ENCODE data around the gene MDM1. TPM values are rescaled to one million over a fixed set of nuclear protein-coding genes. Genes with fewer than 3 reads are reported as not detected.

MDM1 gene
- total RNA-seq, 2 experiments from 2014 or later = 12.7 to 13.6 TPM

- no peak overlapping the region for H3K4me3 Mint-ChIP-seq
- ATAC-seq = no peak
- no peak for DNase-seq
- intact Hi-C loops (cut with DNase I, micrococcal nuclease) = loop anchor here in 1 of 2 experiments (5.0 kb wide), 1 partner anchor 717 kb away; no protein-coding TSS in a partner anchor
- no peaks in the 10 kb centered on the region for H3K36me3 Mint-ChIP-seq (ENCODE audit: low read depth)
- ChIA-PET CTCF (interaction anchor here (0.6 to 1.5 kb wide), 6 partner anchors 11 to 475 kb away, joined by 3 to 4 read pairs (median 3); no protein-coding TSS in a partner anchor), POLR2A (no interaction called here)
- H3K27me3 Mint-ChIP-seq = no peaks in the 10 kb centered on the region
- H3K4me1 Mint-ChIP-seq = peaks cover 15% of the 10 kb centered on the region
- H3K27ac Mint-ChIP-seq = no peak overlapping the region
- H3K9me3 Mint-ChIP-seq (ENCODE audit: low read depth) = no peaks in the 10 kb centered on the region
Measured at GRCh38 chr12:68354977-68355541, 22.9 kb upstream of the MDM1 start.

- ChIA-PET POLR2A (no interaction called here), CTCF (no interaction called here)
- Mint-ChIP-seq H3K36me3 (ENCODE audit: low read depth) (no peaks in the 10 kb centered on the region), H3K27me3 (peaks cover under 1% of the 10 kb centered on the region), H3K27ac (no peak overlapping the region), H3K4me1 (no peaks in the 10 kb centered on the region), H3K4me3 (no peak overlapping the region), H3K9me3 (ENCODE audit: low read depth) (no peaks in the 10 kb centered on the region)
- ATAC-seq = no peak
- DNase-seq = no peak
- intact Hi-C loops (cut with DNase I, micrococcal nuclease) = no loop called here
Measured at GRCh38 chr12:68352067-68352466, 19.9 kb upstream of the MDM1 start.

- H3K9me3 Mint-ChIP-seq (ENCODE audit: low read depth) = no peaks in the 10 kb centered on the region
- intact Hi-C loops (cut with DNase I, micrococcal nuclease) = no loop called here
- DNase-seq = no peak
- H3K27ac Mint-ChIP-seq = no peak overlapping the region
- H3K27me3 Mint-ChIP-seq = peaks cover 5% of the 10 kb centered on the region
- H3K4me3 Mint-ChIP-seq = no peak overlapping the region
- no peaks in the 10 kb centered on the region for H3K36me3 Mint-ChIP-seq (ENCODE audit: low read depth)
- peaks cover 3% of the 10 kb centered on the region for H3K4me1 Mint-ChIP-seq
- POLR2A ChIA-PET = no interaction called here
- ATAC-seq = no peak
- CTCF ChIA-PET = no interaction called here
Measured at GRCh38 chr12:68350753-68351152, 18.6 kb upstream of the MDM1 start.

- Mint-ChIP-seq H3K27me3 (peaks cover 5% of the 10 kb centered on the region), H3K9me3 (ENCODE audit: low read depth) (no peaks in the 10 kb centered on the region), H3K4me1 (peaks cover 6% of the 10 kb centered on the region), H3K36me3 (ENCODE audit: low read depth) (no peaks in the 10 kb centered on the region), H3K27ac (no peak overlapping the region), H3K4me3 (no peak overlapping the region)
- intact Hi-C loops (cut with DNase I, micrococcal nuclease) = no loop called here
- DNase-seq = no peak
- ChIA-PET CTCF (interaction anchor here (0.6 kb wide), 1 partner anchor 28 kb away, joined by 3 read pairs; no protein-coding TSS in a partner anchor), POLR2A (no interaction called here)
- no peak for ATAC-seq
Measured at GRCh38 chr12:68349921-68350606, 17.9 kb upstream of the MDM1 start.

GRCh38 chr12:68349220-68349621, 17.1 kb upstream of the MDM1 start:
- Mint-ChIP-seq H3K4me1 (peaks cover 6% of the 10 kb centered on the region), H3K27me3 (peaks cover 5% of the 10 kb centered on the region), H3K27ac (no peak overlapping the region), H3K36me3 (ENCODE audit: low read depth) (no peaks in the 10 kb centered on the region), H3K4me3 (no peak overlapping the region), H3K9me3 (ENCODE audit: low read depth) (no peaks in the 10 kb centered on the region)
- intact Hi-C loops (cut with DNase I, micrococcal nuclease) = no loop called here
- DNase-seq = no peak
- ATAC-seq = no peak
- ChIA-PET POLR2A (no interaction called here), CTCF (interaction anchor here (1.2 to 1.6 kb wide), 3 partner anchors 10 to 127 kb away, joined by 3 to 9 read pairs (median 5); no protein-coding TSS in a partner anchor)

- H3K27ac Mint-ChIP-seq = no peak overlapping the region
- intact Hi-C loops (cut with DNase I, micrococcal nuclease) = no loop called here
- CTCF ChIA-PET = interaction anchor here (0.5 to 2.6 kb wide), 6 partner anchors 10 to 265 kb away, joined by 3 to 9 read pairs (median 4); no protein-coding TSS in a partner anchor
- no peak for ATAC-seq
- H3K36me3 Mint-ChIP-seq (ENCODE audit: low read depth) = no peaks in the 10 kb centered on the region
- POLR2A ChIA-PET = no interaction called here
- no peaks in the 10 kb centered on the region for H3K9me3 Mint-ChIP-seq (ENCODE audit: low read depth)
- DNase-seq = no peak
- H3K4me3 Mint-ChIP-seq = no peak overlapping the region
- peaks cover 6% of the 10 kb centered on the region for H3K4me1 Mint-ChIP-seq
- H3K27me3 Mint-ChIP-seq = peaks cover 5% of the 10 kb centered on the region
Measured at GRCh38 chr12:68348419-68348818, 16.3 kb upstream of the MDM1 start.

- Mint-ChIP-seq H3K27me3 (peaks cover 5% of the 10 kb centered on the region), H3K4me1 (peaks cover 6% of the 10 kb centered on the region), H3K9me3 (ENCODE audit: low read depth) (no peaks in the 10 kb centered on the region), H3K27ac (no peak overlapping the region), H3K4me3 (no peak overlapping the region), H3K36me3 (ENCODE audit: low read depth) (no peaks in the 10 kb centered on the region)
- intact Hi-C loops (cut with DNase I, micrococcal nuclease) = no loop called here
- ChIA-PET POLR2A (no interaction called here), CTCF (interaction anchor here (0.6 to 1.7 kb wide), 4 partner anchors 11 to 393 kb away, joined by 3 to 5 read pairs (median 3); no protein-coding TSS in a partner anchor)
- DNase-seq (no peak), ATAC-seq (no peak)
Measured at GRCh38 chr12:68345763-68346162, 13.6 kb upstream of the MDM1 start.

GRCh38 chr12:68344126-68344525, 12.0 kb upstream of the MDM1 start:
- Mint-ChIP-seq H3K4me1 (peaks cover 6% of the 10 kb centered on the region), H3K27ac (no peak overlapping the region), H3K27me3 (peaks cover 5% of the 10 kb centered on the region), H3K4me3 (no peak overlapping the region), H3K36me3 (ENCODE audit: low read depth) (no peaks in the 10 kb centered on the region), H3K9me3 (ENCODE audit: low read depth) (no peaks in the 10 kb centered on the region)
- CTCF ChIA-PET = interaction anchor here (1.2 kb wide), 1 partner anchor 12 kb away, joined by 4 read pairs; no protein-coding TSS in a partner anchor
- POLR2A ChIA-PET = interaction anchor here (0.6 kb wide), 1 partner anchor 44 kb away, joined by 3 read pairs; no protein-coding TSS in a partner anchor
- ATAC-seq (no peak), DNase-seq (no peak)
- intact Hi-C loops (cut with DNase I, micrococcal nuclease) = no loop called here

GRCh38 chr12:68342966-68343365, 10.8 kb upstream of the MDM1 start:
- ChIA-PET CTCF (interaction anchor here (0.6 to 1.3 kb wide), 7 partner anchors 9 to 379 kb away, joined by 3 to 5 read pairs (median 4); partner anchors contain the start of gene MDM1), POLR2A (interaction anchor here (0.6 kb wide), 1 partner anchor 194 kb away, joined by 3 read pairs; no protein-coding TSS in a partner anchor)
- intact Hi-C loops (cut with DNase I, micrococcal nuclease) = no loop called here
- ATAC-seq (no peak), DNase-seq (no peak)
- H3K4me3 Mint-ChIP-seq = no peak overlapping the region
- no peaks in the 10 kb centered on the region for H3K9me3 Mint-ChIP-seq (ENCODE audit: low read depth)
- no peaks in the 10 kb centered on the region for H3K36me3 Mint-ChIP-seq (ENCODE audit: low read depth)
- no peak overlapping the region for H3K27ac Mint-ChIP-seq
- peaks cover 5% of the 10 kb centered on the region for H3K27me3 Mint-ChIP-seq
- H3K4me1 Mint-ChIP-seq = peaks cover 6% of the 10 kb centered on the region

- intact Hi-C loops (cut with DNase I, micrococcal nuclease) = no loop called here
Measured at GRCh38 chr12:68341822-68342221, 9.7 kb upstream of the MDM1 start.

GRCh38 chr12:68340404-68341270, 8.5 kb upstream of the MDM1 start:
- Mint-ChIP-seq H3K4me1 (peaks cover 1% of the 10 kb centered on the region), H3K9me3 (ENCODE audit: low read depth) (no peaks in the 10 kb centered on the region), H3K4me3 (no peak overlapping the region), H3K27me3 (peaks cover under 1% of the 10 kb centered on the region), H3K36me3 (ENCODE audit: low read depth) (no peaks in the 10 kb centered on the region), H3K27ac (no peak overlapping the region)
- intact Hi-C loops (cut with DNase I, micrococcal nuclease) = no loop called here
- ATAC-seq (no peak), DNase-seq (no peak)
- ChIA-PET CTCF (interaction anchor here (0.6 kb wide), 2 partner anchors 117 to 241 kb away, joined by 3 read pairs; no protein-coding TSS in a partner anchor), POLR2A (no interaction called here)

More at GRCh38 chr12:68341822-68342221, 9.7 kb upstream of the MDM1 start:
- POLR2A ChIA-PET = no interaction called here
- Mint-ChIP-seq H3K27me3 (peaks cover 2% of the 10 kb centered on the region), H3K36me3 (ENCODE audit: low read depth) (no peaks in the 10 kb centered on the region), H3K9me3 (ENCODE audit: low read depth) (no peaks in the 10 kb centered on the region), H3K27ac (no peak overlapping the region), H3K4me1 (peaks cover 6% of the 10 kb centered on the region), H3K4me3 (no peak overlapping the region)
- ATAC-seq (no peak), DNase-seq (no peak)
- CTCF ChIA-PET = interaction anchor here (0.5 to 1.3 kb wide), 6 partner anchors 7 to 301 kb away, joined by 3 to 4 read pairs (median 4); partner anchors contain the start of gene MDM1
